IMR-90 (cell line): ENCODE measurements around the gene PAK5.

Experiments used
- CEBPB ChIP-seq: IDR thresholded peaks from 2 replicates; pipeline ENCODE4 v1.6.1; 2012; ENCODE audit warnings: low read depth, low read length, improper control_type of control experiment
- MXI1 ChIP-seq: IDR thresholded peaks from 2 replicates; pipeline ENCODE4 v1.6.1; 2012; ENCODE audit warnings: low read depth, mild to moderate bottlenecking, low read length, moderate library complexity, borderline replicate concordance
- POLR2A ChIP-seq: IDR thresholded peaks from 2 replicates; pipeline ENCODE4 v1.6.1; 2012; ENCODE audit warnings: mild to moderate bottlenecking, low read depth, low read length
- RAD21 ChIP-seq: IDR thresholded peaks from 2 replicates; pipeline ENCODE4 v1.6.1; 2012; ENCODE audit warnings: low read length, improper control_type of control experiment
- TF ChIP-seq, protein P1 (sequence below): conservative IDR thresholded peaks from 2 replicates; pipeline ENCODE4 v1.5.1; 2012; ENCODE audit warnings: mild to moderate bottlenecking, low read depth, low read length, improper control_type of control experiment

DNA sequence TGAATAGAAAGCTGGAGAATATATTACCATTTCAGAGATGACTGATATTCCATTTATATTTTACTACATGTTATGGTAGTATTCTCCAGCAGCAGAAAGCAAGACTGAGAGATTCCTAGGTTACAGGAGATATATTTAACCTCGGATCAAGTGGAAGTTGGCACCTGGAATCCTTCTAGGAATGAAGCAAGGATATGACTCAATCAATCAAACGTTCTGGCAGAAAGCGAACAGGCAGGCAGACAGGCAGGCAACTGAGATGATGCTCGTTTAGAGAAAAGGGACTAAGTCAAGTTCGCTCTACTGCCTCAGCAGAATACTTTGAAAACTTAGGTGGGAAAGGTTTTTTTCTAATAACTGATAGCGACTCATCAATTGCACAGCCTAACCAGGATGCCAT, 46.2 kb downstream of the PAK5 start:
- TF ChIP-seq RAD21, result no peak
- TF ChIP-seq, protein P1, sequence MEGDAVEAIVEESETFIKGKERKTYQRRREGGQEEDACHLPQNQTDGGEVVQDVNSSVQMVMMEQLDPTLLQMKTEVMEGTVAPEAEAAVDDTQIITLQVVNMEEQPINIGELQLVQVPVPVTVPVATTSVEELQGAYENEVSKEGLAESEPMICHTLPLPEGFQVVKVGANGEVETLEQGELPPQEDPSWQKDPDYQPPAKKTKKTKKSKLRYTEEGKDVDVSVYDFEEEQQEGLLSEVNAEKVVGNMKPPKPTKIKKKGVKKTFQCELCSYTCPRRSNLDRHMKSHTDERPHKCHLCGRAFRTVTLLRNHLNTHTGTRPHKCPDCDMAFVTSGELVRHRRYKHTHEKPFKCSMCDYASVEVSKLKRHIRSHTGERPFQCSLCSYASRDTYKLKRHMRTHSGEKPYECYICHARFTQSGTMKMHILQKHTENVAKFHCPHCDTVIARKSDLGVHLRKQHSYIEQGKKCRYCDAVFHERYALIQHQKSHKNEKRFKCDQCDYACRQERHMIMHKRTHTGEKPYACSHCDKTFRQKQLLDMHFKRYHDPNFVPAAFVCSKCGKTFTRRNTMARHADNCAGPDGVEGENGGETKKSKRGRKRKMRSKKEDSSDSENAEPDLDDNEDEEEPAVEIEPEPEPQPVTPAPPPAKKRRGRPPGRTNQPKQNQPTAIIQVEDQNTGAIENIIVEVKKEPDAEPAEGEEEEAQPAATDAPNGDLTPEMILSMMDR, result no peak
- no peak for TF ChIP-seq POLR2A
- no peak for TF ChIP-seq CEBPB
- TF ChIP-seq MXI1, result no peak
